Peyer's patch (tissue), 4 donors: ENCODE data around the gene ZNF678.

Experiments
- POLR2A ChIP-seq, 2 donors: fragments of 450-650 bp; IDR thresholded peaks; one replicate each; pipeline ENCODE4 v1.5.1; 2017; ENCODE audit warnings: antibody characterized with exemption in 2 of 2, mild to moderate bottlenecking in 2 of 2, moderate library complexity in 2 of 2
- TF ChIP-seq, protein P1 (sequence below), 6 experiments: fragments of 450-650 bp in 4 of 6; fragments of 200-600 bp in 2 of 6; sonication (generic) in 1 of 6; IDR thresholded peaks; one replicate each; pipeline ENCODE4 v1.5.1; 2017 to 2019; ENCODE audit warnings: antibody characterized with exemption in 6 of 6, mild to moderate bottlenecking in 3 of 6, moderate library complexity in 1 of 6

GRCh38 chr1:227556288-227556687 lies 7.1 kb upstream of the ZNF678 start:
- TF ChIP-seq, protein P1, sequence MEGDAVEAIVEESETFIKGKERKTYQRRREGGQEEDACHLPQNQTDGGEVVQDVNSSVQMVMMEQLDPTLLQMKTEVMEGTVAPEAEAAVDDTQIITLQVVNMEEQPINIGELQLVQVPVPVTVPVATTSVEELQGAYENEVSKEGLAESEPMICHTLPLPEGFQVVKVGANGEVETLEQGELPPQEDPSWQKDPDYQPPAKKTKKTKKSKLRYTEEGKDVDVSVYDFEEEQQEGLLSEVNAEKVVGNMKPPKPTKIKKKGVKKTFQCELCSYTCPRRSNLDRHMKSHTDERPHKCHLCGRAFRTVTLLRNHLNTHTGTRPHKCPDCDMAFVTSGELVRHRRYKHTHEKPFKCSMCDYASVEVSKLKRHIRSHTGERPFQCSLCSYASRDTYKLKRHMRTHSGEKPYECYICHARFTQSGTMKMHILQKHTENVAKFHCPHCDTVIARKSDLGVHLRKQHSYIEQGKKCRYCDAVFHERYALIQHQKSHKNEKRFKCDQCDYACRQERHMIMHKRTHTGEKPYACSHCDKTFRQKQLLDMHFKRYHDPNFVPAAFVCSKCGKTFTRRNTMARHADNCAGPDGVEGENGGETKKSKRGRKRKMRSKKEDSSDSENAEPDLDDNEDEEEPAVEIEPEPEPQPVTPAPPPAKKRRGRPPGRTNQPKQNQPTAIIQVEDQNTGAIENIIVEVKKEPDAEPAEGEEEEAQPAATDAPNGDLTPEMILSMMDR (IDR thresholded peaks at IDR 0.05) = no peak
- no peak for TF ChIP-seq POLR2A (IDR thresholded peaks at IDR 0.05)
